Activated T-helper 2 cell treated with anti-CD3 and anti-CD28 coated beads, Interferon-gamma antibody, Interleukin-2, Interleukin-4, amounts not matched to agents 10 μg/mL and 5 μg/mL and 100 μg/mL, durations not matched to agents 14 hours and 24 hours and 36 hours (primary cell): ENCODE measurements around the gene PEA15. TPM values are rescaled to one million over a fixed set of nuclear protein-coding genes. Genes with fewer than 3 reads are reported as not detected.

ENCODE experiments used
- DNase-seq: peaks from one replicate; pipeline ENCODE4 v3.0.0; 2021; ENCODE audit warnings: low spot score
- H3K27ac Mint-ChIP-seq: one replicate; pipeline ENCODE4 v1.8.0; 2021; ENCODE audit warnings: mixed read lengths
- H3K27me3 Mint-ChIP-seq: one replicate; pipeline ENCODE4 v1.8.0; 2021; ENCODE audit warnings: low read depth, mixed read lengths
- H3K36me3 Mint-ChIP-seq: one replicate; pipeline ENCODE4 v1.8.0; 2021; ENCODE audit warnings: low read depth, mixed read lengths
- H3K4me1 Mint-ChIP-seq: one replicate; pipeline ENCODE4 v1.8.0; 2021; ENCODE audit warnings: low read depth, mixed read lengths
- H3K4me3 Mint-ChIP-seq: one replicate; pipeline ENCODE4 v1.8.0; 2021; ENCODE audit warnings: low read depth, mild to moderate bottlenecking, moderate library complexity, mixed read lengths
- H3K9me3 Mint-ChIP-seq: one replicate; pipeline ENCODE4 v1.8.0; 2021; ENCODE audit warnings: mixed read lengths
- intact Hi-C: fragments of 100-400 bp; cut with micrococcal nuclease; formaldehyde crosslinking; loops from one replicate; pipeline ENCODE4 v1.15.1; 2023
- total RNA-seq: library from RNA; stranded (reverse); gene quantifications from 2 replicates; pipeline ENCODE4 v1.2.3, GENCODE V29; 2022

Gene PEA15
- total RNA-seq, 1 donor from 2014 or later, result 61.7 TPM

DNA sequence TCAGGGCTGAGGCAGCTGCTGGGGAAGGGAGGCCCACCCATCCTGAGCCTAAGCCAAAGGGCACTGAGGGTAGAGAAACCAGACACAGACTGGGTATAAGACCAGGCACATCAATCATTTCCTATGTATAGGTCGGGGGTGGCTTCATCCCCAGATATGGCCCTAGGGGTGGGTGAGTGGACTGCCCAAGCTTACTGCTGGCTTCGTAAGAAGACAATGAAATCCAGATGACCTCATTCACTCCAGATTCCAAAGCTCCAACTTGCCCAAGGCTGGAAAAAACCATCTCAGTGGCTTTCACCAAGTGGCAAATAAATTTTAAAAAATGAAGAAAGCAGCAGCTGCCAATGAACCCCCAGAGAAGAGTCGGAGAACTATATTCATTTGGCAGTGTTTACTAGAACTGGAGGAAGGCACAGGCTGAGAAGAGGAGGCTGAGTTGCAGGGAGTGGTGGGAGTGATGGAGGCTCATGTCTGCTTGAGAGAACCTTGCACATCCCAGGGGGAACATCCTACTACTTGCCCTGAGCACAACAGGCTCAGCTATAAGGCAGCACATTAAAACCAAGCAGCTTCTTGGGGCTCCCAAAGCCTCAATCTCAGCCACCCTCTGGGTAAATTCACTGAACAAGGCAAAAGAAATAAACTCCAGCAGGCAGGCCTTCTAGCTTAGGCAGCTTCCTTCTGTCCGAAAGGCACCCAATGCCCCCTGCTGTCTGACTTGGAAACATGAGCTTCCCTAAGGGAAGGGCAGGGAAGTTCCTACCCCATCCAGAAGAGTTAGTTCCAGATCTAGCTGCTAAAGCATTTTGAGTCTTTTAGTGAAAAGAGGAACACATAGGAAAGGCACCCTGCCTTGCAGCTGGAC, 14.1 kb downstream of the PEA15 start:
- DNase-seq, result no peak
- H3K4me1 Mint-ChIP-seq, result no peaks in the 10 kb centered on the region
- intact Hi-C loops, result no loop called here
- H3K27me3 Mint-ChIP-seq, result no peaks in the 10 kb centered on the region
- H3K27ac Mint-ChIP-seq, result no peak overlapping the region
- peaks cover 92% of the 10 kb centered on the region for H3K36me3 Mint-ChIP-seq
- no peak overlapping the region for H3K4me3 Mint-ChIP-seq
- H3K9me3 Mint-ChIP-seq, result no peaks in the 10 kb centered on the region

DNA sequence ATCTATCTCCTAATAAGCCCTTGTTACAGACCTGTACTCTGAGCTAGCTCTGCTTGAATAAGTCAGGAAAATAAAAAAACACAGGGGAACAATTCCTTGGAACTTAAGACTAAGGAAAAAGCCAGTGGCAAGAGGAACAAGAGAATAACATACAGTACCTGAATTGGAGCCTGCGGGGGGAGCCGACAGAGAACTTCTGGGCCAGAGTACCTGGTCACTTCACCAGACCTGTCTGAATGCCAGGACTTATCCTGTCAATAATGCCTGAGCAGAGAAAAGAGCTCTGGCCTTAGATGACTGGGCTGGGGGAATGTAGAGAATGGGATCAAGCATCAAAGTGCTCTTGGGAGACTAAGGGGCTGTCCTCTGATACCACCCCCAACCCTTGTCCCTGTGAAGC, 15.1 kb downstream of the PEA15 start:
- Mint-ChIP-seq H3K36me3 (peaks cover 84% of the 10 kb centered on the region), H3K27me3 (no peaks in the 10 kb centered on the region), H3K27ac (no peak overlapping the region), H3K4me1 (no peaks in the 10 kb centered on the region), H3K9me3 (no peaks in the 10 kb centered on the region), H3K4me3 (no peak overlapping the region)
- no peak for DNase-seq
- intact Hi-C loops, result no loop called here

- no peak for DNase-seq
- intact Hi-C loops, result no loop called here
- Mint-ChIP-seq H3K4me1 (no peaks in the 10 kb centered on the region), H3K36me3 (peaks cover 76% of the 10 kb centered on the region), H3K9me3 (no peaks in the 10 kb centered on the region), H3K27ac (no peak overlapping the region), H3K27me3 (no peaks in the 10 kb centered on the region), H3K4me3 (no peak overlapping the region)
These were observed 15.9 kb downstream of the PEA15 start for GRCh38 chr1:160221089-160221488.

DNA sequence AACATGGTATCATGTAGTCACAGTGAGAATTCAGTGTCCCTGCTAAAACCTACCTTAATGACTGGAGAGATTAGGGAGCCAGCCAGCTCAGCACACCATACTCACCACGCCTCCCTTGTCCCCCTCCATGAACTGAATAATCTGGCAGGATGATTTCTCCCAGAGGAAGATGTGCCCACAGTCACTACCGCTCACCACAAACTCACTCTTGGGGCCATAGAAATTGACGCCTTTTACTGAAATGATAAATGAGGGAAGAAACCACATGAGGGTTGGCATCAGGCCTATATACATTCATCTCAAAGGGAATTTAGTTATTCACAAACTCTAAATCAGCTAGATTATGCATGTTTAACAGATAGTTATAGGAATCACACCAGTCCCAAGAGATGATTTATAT, 17.4 kb downstream of the PEA15 start:
- no peak for DNase-seq
- Mint-ChIP-seq H3K36me3 (peaks cover 65% of the 10 kb centered on the region), H3K4me3 (no peak overlapping the region), H3K27ac (no peak overlapping the region), H3K9me3 (no peaks in the 10 kb centered on the region), H3K27me3 (no peaks in the 10 kb centered on the region), H3K4me1 (no peaks in the 10 kb centered on the region)
- intact Hi-C loops, result no loop called here

- no peak overlapping the region for H3K27ac Mint-ChIP-seq
- no peak for DNase-seq
- no peak overlapping the region for H3K4me3 Mint-ChIP-seq
- intact Hi-C loops, result no loop called here
- H3K9me3 Mint-ChIP-seq, result no peaks in the 10 kb centered on the region
- peaks cover 60% of the 10 kb centered on the region for H3K36me3 Mint-ChIP-seq
- no peaks in the 10 kb centered on the region for H3K4me1 Mint-ChIP-seq
- H3K27me3 Mint-ChIP-seq, result no peaks in the 10 kb centered on the region
These were observed 19.4 kb downstream of the PEA15 start for GRCh38 chr1:160224606-160225005.

- no peaks in the 10 kb centered on the region for H3K27me3 Mint-ChIP-seq
- no peaks in the 10 kb centered on the region for H3K4me1 Mint-ChIP-seq
- H3K27ac Mint-ChIP-seq, result no peak overlapping the region
- H3K4me3 Mint-ChIP-seq, result no peak overlapping the region
- H3K9me3 Mint-ChIP-seq, result no peaks in the 10 kb centered on the region
- peaks cover 60% of the 10 kb centered on the region for H3K36me3 Mint-ChIP-seq
- no peak for DNase-seq
- intact Hi-C loops, result no loop called here
These were observed 20.2 kb downstream of the PEA15 start for GRCh38 chr1:160225345-160225744.

DNA sequence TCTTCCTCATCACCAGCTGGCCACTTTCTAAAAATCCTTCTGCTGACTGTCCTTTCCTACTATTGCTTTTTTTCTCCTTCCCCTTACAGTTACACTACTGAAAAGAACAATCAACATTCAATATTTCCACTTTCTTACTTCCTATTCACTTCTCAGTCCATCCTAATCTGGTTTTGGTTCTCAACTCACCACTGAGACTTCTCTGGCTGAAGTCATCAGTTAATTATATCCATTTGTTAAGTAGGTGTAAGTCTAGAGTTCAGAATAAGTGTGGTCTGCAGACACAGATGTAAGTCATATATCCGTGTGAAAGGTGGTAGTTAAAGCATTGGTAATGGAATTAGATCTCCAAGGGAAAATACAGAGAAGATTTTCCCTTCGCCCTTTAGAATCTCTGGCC, 21.4 kb downstream of the PEA15 start:
- Mint-ChIP-seq H3K27me3 (no peaks in the 10 kb centered on the region), H3K27ac (no peak overlapping the region), H3K36me3 (peaks cover 61% of the 10 kb centered on the region), H3K4me3 (no peak overlapping the region), H3K4me1 (no peaks in the 10 kb centered on the region), H3K9me3 (no peaks in the 10 kb centered on the region)
- intact Hi-C loops, result no loop called here
- no peak for DNase-seq

GRCh38 chr1:160227034-160227433, 21.9 kb downstream of the PEA15 start:
- Mint-ChIP-seq H3K9me3 (no peaks in the 10 kb centered on the region), H3K27me3 (no peaks in the 10 kb centered on the region), H3K4me3 (no peak overlapping the region), H3K27ac (no peak overlapping the region), H3K36me3 (peaks cover 61% of the 10 kb centered on the region), H3K4me1 (no peaks in the 10 kb centered on the region)
- intact Hi-C loops, result no loop called here
- no peak for DNase-seq

DNA sequence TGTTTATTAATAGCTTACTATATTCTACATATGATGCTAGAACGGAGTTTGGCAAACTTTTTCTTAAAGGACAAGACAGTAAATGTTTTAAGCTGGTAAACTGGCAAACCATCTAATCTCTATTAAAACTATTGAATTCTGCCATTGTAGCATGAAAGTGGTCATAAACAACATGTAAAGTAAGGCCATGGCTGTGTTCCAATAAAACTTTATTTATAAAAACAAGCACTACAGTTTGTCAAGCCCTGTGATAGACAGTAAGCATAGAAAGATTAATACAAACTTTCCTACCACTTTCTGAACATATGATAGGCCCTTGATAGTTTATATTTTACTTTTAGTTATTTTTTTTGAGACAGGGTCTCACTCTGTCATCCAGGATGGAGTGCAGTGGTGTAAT, 22.4 kb downstream of the PEA15 start:
- no peaks in the 10 kb centered on the region for H3K9me3 Mint-ChIP-seq
- intact Hi-C loops, result no loop called here
- H3K4me1 Mint-ChIP-seq, result no peaks in the 10 kb centered on the region
- H3K27ac Mint-ChIP-seq, result no peak overlapping the region
- H3K27me3 Mint-ChIP-seq, result no peaks in the 10 kb centered on the region
- no peak overlapping the region for H3K4me3 Mint-ChIP-seq
- no peak for DNase-seq
- peaks cover 56% of the 10 kb centered on the region for H3K36me3 Mint-ChIP-seq

GRCh38 chr1:160228431-160228830, 23.2 kb downstream of the PEA15 start:
- intact Hi-C loops, result no loop called here
- peaks cover 53% of the 10 kb centered on the region for H3K36me3 Mint-ChIP-seq

GRCh38 chr1:160232911-160233310, 27.7 kb downstream of the PEA15 start:
- Mint-ChIP-seq H3K27me3 (no peaks in the 10 kb centered on the region), H3K27ac (no peak overlapping the region), H3K36me3 (peaks cover 73% of the 10 kb centered on the region), H3K9me3 (no peaks in the 10 kb centered on the region), H3K4me1 (peaks cover 12% of the 10 kb centered on the region), H3K4me3 (no peak overlapping the region)
- DNase-seq, result no peak
- intact Hi-C loops, result no loop called here

More at GRCh38 chr1:160228431-160228830, 23.2 kb downstream of the PEA15 start:
- Mint-ChIP-seq H3K27ac (no peak overlapping the region), H3K4me1 (no peaks in the 10 kb centered on the region), H3K9me3 (no peaks in the 10 kb centered on the region), H3K4me3 (no peak overlapping the region), H3K27me3 (no peaks in the 10 kb centered on the region)
- DNase-seq, result no peak

DNA sequence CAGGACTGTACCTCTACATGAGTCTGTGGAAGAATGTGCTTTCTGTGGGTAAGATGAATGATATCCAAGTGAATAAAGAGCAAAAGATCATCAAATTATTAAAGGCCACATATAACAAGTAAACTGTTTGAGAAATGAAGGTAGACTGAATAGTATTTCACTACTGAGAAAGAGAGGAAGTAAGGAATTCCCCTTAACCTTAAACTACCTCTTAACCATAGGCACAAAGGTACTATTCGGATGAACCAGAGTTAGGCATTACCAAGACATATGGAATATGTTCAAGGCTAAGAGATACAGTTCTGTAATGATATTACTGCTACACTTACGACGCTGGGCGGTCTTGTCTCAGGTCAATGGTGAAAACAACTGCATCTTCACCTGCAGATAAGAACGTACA, 31.6 kb downstream of the PEA15 start:
- H3K4me3 Mint-ChIP-seq, result no peak overlapping the region
- H3K27ac Mint-ChIP-seq, result no peak overlapping the region
- no peak for DNase-seq
- intact Hi-C loops, result no loop called here
- H3K4me1 Mint-ChIP-seq, result peaks cover 16% of the 10 kb centered on the region
- H3K36me3 Mint-ChIP-seq, result peaks cover 69% of the 10 kb centered on the region
- no peaks in the 10 kb centered on the region for H3K27me3 Mint-ChIP-seq
- no peaks in the 10 kb centered on the region for H3K9me3 Mint-ChIP-seq

GRCh38 chr1:160237558-160237957, 32.4 kb downstream of the PEA15 start:
- no peaks in the 10 kb centered on the region for H3K27me3 Mint-ChIP-seq
- H3K9me3 Mint-ChIP-seq, result no peaks in the 10 kb centered on the region
- no peak overlapping the region for H3K4me3 Mint-ChIP-seq
- DNase-seq, result no peak
- H3K36me3 Mint-ChIP-seq, result peaks cover 67% of the 10 kb centered on the region
- intact Hi-C loops, result no loop called here
- H3K27ac Mint-ChIP-seq, result no peak overlapping the region
- peaks cover 16% of the 10 kb centered on the region for H3K4me1 Mint-ChIP-seq
